Karpas-422 (cell line): ENCODE measurements around the gene CCDC178. TPM values are rescaled to one million over a fixed set of nuclear protein-coding genes. Genes with fewer than 3 reads are reported as not detected.
A peak's percentile ranks its signal among the peaks of the same experiment; 100 is the strongest.

Experiments
- DNase-seq: peaks from one replicate; pipeline ENCODE4 v3.0.0-alpha.2; 2015
- H2AFZ ChIP-seq: fragments of 200-600 bp; sonication (generic); 2 replicates; pipeline ENCODE4 v1.6.1; 2014; ENCODE audit warnings: antibody characterized with exemption, low read length, mixed read lengths
- H3K27ac ChIP-seq: fragments of 200-600 bp; sonication (generic); 2 replicates; pipeline ENCODE4 v1.5.1; 2014; ENCODE audit warnings: mild to moderate bottlenecking, low read length, moderate library complexity
- H3K27me3 ChIP-seq: fragments of 200-600 bp; sonication (generic); 2 replicates; pipeline ENCODE4 v1.6.1; 2014; ENCODE audit warnings: low read length, mixed read lengths
- H3K36me3 ChIP-seq: fragments of 200-600 bp; sonication (generic); 2 replicates; pipeline ENCODE4 v1.6.1; 2014; ENCODE audit warnings: low read length, mixed read lengths; ENCODE audit not compliant: insufficient read depth
- H3K4me1 ChIP-seq: fragments of 200-600 bp; sonication (generic); 2 replicates; pipeline ENCODE4 v1.6.1; 2014; ENCODE audit warnings: mild to moderate bottlenecking, low read length, mixed read lengths
- H3K4me2 ChIP-seq: fragments of 200-600 bp; sonication (generic); 2 replicates; pipeline ENCODE4 v1.6.1; 2014; ENCODE audit warnings: low read length, low read depth, mild to moderate bottlenecking; ENCODE audit not compliant: poor library complexity, severe bottlenecking
- H3K4me3 ChIP-seq: fragments of 200-600 bp; sonication (generic); 2 replicates; pipeline ENCODE4 v1.5.1; 2014; ENCODE audit warnings: mild to moderate bottlenecking, antibody characterized with exemption, low read length, mixed read lengths
- H3K79me2 ChIP-seq: fragments of 200-600 bp; sonication (generic); 2 replicates; pipeline ENCODE4 v1.6.1; 2014; ENCODE audit warnings: mild to moderate bottlenecking, low read length, mixed read lengths
- H3K9ac ChIP-seq: fragments of 200-600 bp; sonication (generic); 2 replicates; pipeline ENCODE4 v1.6.0; 2014; ENCODE audit warnings: low read length
- H3K9me2 ChIP-seq: fragments of 200-600 bp; sonication (generic), shearing (Covaris generic); replicated peaks from 2 replicates; pipeline ENCODE4 v1.6.0; 2014; ENCODE audit warnings: mild to moderate bottlenecking, low read length, moderate library complexity; ENCODE audit not compliant: insufficient read depth
- H3K9me3 ChIP-seq: fragments of 300-700, 200-600 bp; sonication (generic); 2 replicates; pipeline ENCODE4 v1.6.1; 2014; ENCODE audit warnings: low read length, mixed read lengths
- H4K20me1 ChIP-seq: fragments of 200-600 bp; sonication (generic); 2 replicates; pipeline ENCODE4 v1.6.1; 2014; ENCODE audit warnings: mild to moderate bottlenecking, antibody characterized with exemption, low read length, low read depth; ENCODE audit not compliant: insufficient read depth
- total RNA-seq: library from RNA; depleted of rRNA; stranded (reverse); fragments of >200 nt; shearing (Covaris generic); gene quantifications from 2 replicates; pipeline ENCODE4 v1.2.3, GENCODE V29; 2014; ENCODE audit warnings: low replicate concordance; rRNA removed

Gene CCDC178
- total RNA-seq, 1 experiment from 2014 or later, result not detected

DNA sequence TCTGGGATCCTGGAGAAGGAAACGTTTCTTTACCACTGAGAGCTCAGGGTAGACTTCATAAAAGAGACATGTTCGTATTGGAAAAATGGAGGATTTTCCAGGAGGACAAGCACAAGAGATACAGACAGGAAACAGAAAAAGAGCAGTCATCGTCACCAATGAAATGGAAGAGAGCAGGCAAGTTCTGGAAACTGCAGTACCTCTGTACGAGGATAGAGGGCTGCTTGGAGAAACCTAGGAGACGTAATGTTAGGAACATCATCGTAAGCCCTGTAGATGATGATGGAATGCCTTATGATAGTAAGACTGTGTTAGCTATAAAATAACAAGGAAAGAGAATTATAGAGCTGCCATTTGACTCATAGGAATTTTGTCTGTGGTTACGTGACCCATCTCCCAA lies 546.6 kb downstream of the CCDC178 start:
- Histone ChIP-seq H3K27ac (no peak overlapping the region), H3K9me3 (no peaks in the 10 kb centered on the region; the same call in 1 of the 2 replicates), H3K4me1 (peaks cover 3% of the 10 kb centered on the region; the same call in 1 of the 2 replicates), H4K20me1 (no peaks in the 10 kb centered on the region), H3K36me3 (no peaks in the 10 kb centered on the region), H3K27me3 (no peaks in the 10 kb centered on the region), H2AFZ (no peak overlapping the region), H3K9ac (no peak overlapping the region), H3K4me2 (no peak overlapping the region), H3K4me3 (no peak overlapping the region), H3K79me2 (no peaks in the 10 kb centered on the region), H3K9me2 (no peaks in the 10 kb centered on the region)
- peak; percentile 68 for DNase-seq

DNA sequence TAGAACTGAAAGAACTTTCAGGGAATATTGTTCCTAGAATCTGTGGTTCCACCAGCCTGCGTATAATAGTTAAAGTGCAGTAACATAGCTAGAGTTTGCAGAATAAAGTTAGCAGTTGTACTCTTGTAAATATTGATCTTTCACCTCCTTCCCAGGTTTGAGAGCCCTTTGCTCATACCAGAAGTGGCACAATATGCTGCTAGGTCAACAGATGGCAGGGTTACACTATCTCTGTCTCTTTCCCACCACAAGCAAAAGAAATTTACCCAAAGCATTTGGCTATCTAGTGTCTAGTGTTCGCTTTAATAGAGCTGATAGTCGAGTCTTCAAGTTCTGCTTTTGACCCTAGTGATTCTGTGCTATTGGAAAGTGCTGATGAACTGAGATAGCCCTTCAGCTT lies 548.7 kb downstream of the CCDC178 start:
- Histone ChIP-seq H3K9me2 (no peaks in the 10 kb centered on the region), H3K4me1 (peaks cover under 1% of the 10 kb centered on the region; the same call in 1 of the 2 replicates), H4K20me1 (no peaks in the 10 kb centered on the region), H3K27me3 (no peaks in the 10 kb centered on the region), H3K4me2 (no peak overlapping the region), H2AFZ (no peak overlapping the region), H3K9me3 (no peaks in the 10 kb centered on the region), H3K27ac (no peak overlapping the region), H3K79me2 (no peaks in the 10 kb centered on the region), H3K9ac (no peak overlapping the region), H3K4me3 (no peak overlapping the region), H3K36me3 (no peaks in the 10 kb centered on the region)
- DNase-seq, result no peak

DNA sequence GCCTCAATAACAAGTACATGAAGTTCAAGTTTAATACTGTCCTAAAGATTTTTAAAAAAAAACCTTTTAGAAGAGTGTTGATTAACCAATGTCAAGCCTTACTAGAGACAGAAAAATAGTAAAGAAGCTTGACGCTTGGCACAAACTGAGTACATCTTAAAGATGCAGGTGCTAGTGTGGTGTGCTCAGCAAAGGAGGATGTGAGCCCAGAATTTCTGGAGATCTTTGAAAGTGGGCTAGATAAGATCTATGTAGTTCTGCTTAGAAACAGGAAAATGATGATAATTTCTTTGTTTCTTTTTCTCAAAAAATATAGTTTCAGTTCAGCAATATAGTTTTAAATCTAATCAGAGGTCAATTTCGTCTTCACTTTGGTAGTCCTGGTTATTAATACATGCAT lies 549.4 kb downstream of the CCDC178 start:
- no peaks in the 10 kb centered on the region for H3K4me1 ChIP-seq

DNA sequence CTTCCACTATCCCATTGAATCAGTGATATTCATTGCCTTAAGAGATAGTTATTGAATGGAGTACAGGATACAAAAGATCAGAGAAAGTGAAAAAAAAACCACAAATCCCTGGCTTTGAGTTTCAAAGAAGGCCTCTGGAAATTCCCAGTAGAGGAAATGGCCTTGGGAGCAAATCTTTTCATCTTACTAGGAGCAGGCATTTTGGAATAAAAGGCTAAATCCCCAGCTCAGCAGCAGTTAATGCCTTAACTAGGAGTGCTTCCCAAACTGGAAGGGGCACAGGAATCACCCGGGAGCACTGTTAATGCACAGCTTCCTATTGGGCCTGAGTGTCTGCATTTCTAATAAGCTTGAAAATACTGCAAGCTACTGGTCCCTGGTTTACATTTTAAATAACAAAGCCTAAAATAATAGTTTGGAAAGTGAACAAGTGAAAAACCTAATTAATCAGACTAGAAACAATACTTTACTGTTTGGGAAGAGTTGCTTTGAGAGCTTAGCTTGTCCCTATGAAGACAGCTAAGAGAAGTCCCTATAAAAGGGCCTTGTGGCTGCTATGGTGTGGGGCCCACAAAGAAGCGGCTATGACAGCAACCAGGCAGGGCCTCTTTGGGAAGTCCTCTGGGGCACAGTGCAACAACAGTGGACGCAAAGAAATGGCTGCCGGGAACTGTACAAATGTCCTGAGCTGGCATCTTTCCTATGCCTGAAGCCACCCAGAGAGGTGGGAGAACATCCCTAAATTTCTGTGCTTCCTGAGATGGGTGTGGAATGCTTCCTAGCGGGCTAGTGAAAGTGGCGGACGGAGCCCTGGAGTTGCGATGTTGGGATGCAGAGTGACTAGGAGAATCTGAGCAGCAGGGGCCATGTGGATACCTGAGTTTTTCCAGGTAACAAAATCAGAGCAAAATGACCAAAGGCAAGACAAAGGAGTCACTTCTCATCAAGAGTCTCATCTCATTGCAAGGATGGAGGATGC lies 550.6 kb downstream of the CCDC178 start:
- H3K79me2 ChIP-seq, result no peaks in the 10 kb centered on the region
- H3K9ac ChIP-seq, result no peak overlapping the region
- no peaks in the 10 kb centered on the region for H3K36me3 ChIP-seq
- DNase-seq, result no peak
- no peaks in the 10 kb centered on the region for H4K20me1 ChIP-seq
- no peak overlapping the region for H3K4me2 ChIP-seq
- no peaks in the 10 kb centered on the region for H3K9me2 ChIP-seq
- no peaks in the 10 kb centered on the region for H3K27me3 ChIP-seq
- no peak overlapping the region for H2AFZ ChIP-seq
- H3K4me1 ChIP-seq, result no peaks in the 10 kb centered on the region
- H3K27ac ChIP-seq, result no peak overlapping the region
- no peak overlapping the region for H3K4me3 ChIP-seq
- H3K9me3 ChIP-seq, result no peaks in the 10 kb centered on the region

More for the DNA sequence above, 549.4 kb downstream of the CCDC178 start:
- Histone ChIP-seq H3K4me3 (no peak overlapping the region), H3K9me2 (no peaks in the 10 kb centered on the region), H3K4me2 (no peak overlapping the region), H2AFZ (no peak overlapping the region), H3K79me2 (no peaks in the 10 kb centered on the region), H3K9me3 (no peaks in the 10 kb centered on the region), H3K9ac (no peak overlapping the region), H4K20me1 (no peaks in the 10 kb centered on the region), H3K27ac (no peak overlapping the region), H3K27me3 (no peaks in the 10 kb centered on the region), H3K36me3 (no peaks in the 10 kb centered on the region)
- DNase-seq, result no peak

DNA sequence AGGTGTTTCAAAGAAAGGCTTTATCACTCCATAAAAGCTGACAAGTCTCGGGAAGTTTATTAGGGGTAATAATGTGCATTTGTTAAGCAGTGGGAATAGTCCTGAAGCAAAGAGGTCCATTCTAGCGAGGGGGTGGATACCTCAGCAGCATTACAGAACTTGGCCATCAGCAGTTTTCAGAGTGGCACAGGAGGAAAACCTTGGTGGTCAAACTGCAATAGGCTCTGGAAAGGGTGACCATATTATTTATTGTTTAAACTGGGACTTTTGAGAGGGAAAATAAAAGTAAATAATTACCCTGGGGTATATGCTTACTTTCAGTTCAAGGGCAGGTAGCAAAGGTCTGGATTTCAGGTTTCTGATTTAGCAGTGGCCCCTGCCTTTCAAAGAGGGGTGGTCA lies 552.2 kb downstream of the CCDC178 start:
- Histone ChIP-seq H2AFZ (no peak overlapping the region; the same call in 1 of the 2 replicates), H3K4me2 (no peak overlapping the region), H3K9me3 (no peaks in the 10 kb centered on the region), H3K4me1 (no peaks in the 10 kb centered on the region), H3K27ac (no peak overlapping the region), H3K9ac (no peak overlapping the region), H3K27me3 (no peaks in the 10 kb centered on the region), H3K79me2 (no peaks in the 10 kb centered on the region), H3K36me3 (no peaks in the 10 kb centered on the region), H3K4me3 (no peak overlapping the region), H4K20me1 (no peaks in the 10 kb centered on the region), H3K9me2 (no peaks in the 10 kb centered on the region)
- no peak for DNase-seq

Other genes starting within 250 kb of the CCDC178 start
- gene ASXL3, start 137.5 kb upstream of the CCDC178 start, total RNA-seq, result not detected in 2 replicates